GM21528 (cell line): Measurements from ENCODE around the gene WNT7A.

Experiments used
- ATAC-seq: cut with Tn5 transposase; IDR thresholded peaks from one replicate; pipeline ENCODE4 v1.9.1; 2021; ENCODE audit warnings: mild to moderate bottlenecking, moderate library complexity; ENCODE audit not compliant: unreplicated experiment, low FRiP score

WNT7A gene

GRCh38 chr3:13781417-13781816 lies 98.5 kb downstream of the WNT7A start:
- ATAC-seq = no peak

GRCh38 chr3:13780432-13781176 lies 99.3 kb downstream of the WNT7A start:
- no peak for ATAC-seq

- no peak for ATAC-seq
These were observed 103.4 kb downstream of the WNT7A start for GRCh38 chr3:13776253-13777050.

GRCh38 chr3:13772885-13773745 lies 106.8 kb downstream of the WNT7A start:
- ATAC-seq = no peak

- no peak for ATAC-seq
These were observed 107.5 kb downstream of the WNT7A start for GRCh38 chr3:13772321-13772745.

GRCh38 chr3:13771496-13771895 lies 108.4 kb downstream of the WNT7A start:
- ATAC-seq = no peak

- ATAC-seq = no peak
These were observed 109.4 kb downstream of the WNT7A start for GRCh38 chr3:13770170-13771169.

GRCh38 chr3:13769422-13769821 lies 110.4 kb downstream of the WNT7A start:
- ATAC-seq = no peak

- no peak for ATAC-seq
These were observed 111.4 kb downstream of the WNT7A start for GRCh38 chr3:13768453-13768852.

GRCh38 chr3:13767896-13768295 lies 112.0 kb downstream of the WNT7A start:
- ATAC-seq = no peak

- ATAC-seq = no peak
These were observed 112.8 kb downstream of the WNT7A start for GRCh38 chr3:13767030-13767429.
